Lower leg skin (tissue), 3 donors: ENCODE measurements around the gene MTCH1.

Experiments used
- POLR2A ChIP-seq, 2 donors: fragments of 450-650 bp; IDR thresholded peaks; one replicate each; pipeline ENCODE4 v1.6.1; 2016 to 2017; ENCODE audit warnings: antibody characterized with exemption in 2 of 2, mild to moderate bottlenecking in 1 of 2, moderate library complexity in 1 of 2
- TF ChIP-seq, protein P1 (sequence below), 3 donors: fragments of 450-650 bp; IDR thresholded peaks; one replicate each; pipeline ENCODE4 v1.5.1; 2016; ENCODE audit warnings: antibody characterized with exemption in 3 of 3, mild to moderate bottlenecking in 3 of 3, moderate library complexity in 2 of 3

DNA sequence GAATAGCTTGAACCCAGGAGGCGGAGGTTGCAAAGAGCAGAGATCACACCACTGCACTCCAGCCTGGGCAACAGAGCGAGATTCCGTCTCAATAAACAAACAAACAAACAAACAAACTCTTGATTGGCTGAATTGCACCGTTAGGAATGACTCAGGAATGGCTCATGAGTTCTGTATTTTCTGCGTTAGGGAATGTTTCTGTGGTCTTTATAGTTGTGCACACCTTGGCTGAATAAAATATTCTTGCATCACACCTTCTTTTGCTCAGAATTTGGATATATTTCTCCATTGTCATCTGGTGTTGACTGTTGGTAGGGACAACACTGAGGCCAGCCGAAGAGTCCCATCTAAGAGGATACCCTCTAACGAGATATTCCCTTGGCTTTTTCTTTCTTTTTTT, 51.1 kb downstream of the MTCH1 start:
- TF ChIP-seq, protein P1, sequence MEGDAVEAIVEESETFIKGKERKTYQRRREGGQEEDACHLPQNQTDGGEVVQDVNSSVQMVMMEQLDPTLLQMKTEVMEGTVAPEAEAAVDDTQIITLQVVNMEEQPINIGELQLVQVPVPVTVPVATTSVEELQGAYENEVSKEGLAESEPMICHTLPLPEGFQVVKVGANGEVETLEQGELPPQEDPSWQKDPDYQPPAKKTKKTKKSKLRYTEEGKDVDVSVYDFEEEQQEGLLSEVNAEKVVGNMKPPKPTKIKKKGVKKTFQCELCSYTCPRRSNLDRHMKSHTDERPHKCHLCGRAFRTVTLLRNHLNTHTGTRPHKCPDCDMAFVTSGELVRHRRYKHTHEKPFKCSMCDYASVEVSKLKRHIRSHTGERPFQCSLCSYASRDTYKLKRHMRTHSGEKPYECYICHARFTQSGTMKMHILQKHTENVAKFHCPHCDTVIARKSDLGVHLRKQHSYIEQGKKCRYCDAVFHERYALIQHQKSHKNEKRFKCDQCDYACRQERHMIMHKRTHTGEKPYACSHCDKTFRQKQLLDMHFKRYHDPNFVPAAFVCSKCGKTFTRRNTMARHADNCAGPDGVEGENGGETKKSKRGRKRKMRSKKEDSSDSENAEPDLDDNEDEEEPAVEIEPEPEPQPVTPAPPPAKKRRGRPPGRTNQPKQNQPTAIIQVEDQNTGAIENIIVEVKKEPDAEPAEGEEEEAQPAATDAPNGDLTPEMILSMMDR (IDR thresholded peaks at IDR 0.05), result no peak
- TF ChIP-seq POLR2A (IDR thresholded peaks at IDR 0.05), result no peak
